Activated T-cell treated with anti-CD3 and anti-CD28 coated beads for 24 hours (primary cell): ENCODE results near the gene WASHC3.

Experiments
- DNase-seq: peaks from one replicate; pipeline ENCODE4 v3.0.0-alpha.2; 2020; ENCODE audit warnings: low read depth

The WASHC3 gene

DNA sequence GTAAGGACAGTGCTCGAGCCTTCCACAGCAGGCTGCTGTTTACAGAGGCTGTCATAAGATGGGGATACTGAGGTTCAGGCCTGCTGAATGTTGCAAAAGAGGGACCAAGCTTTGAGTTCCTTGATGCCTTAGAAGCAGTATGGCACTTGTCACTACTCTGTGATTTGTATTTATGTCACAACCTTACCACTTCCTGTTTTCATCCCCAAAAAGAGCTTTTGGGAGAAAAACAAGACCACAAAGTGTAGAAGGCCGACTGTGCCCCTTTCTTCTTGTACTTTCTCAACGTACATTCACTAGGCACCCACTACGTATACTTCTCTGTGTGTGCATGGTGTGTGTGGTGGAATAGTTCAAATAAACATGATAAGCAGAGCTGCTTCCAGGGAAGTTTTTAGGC is 94.3 kb downstream of the WASHC3 start:
- no peak for DNase-seq

DNA sequence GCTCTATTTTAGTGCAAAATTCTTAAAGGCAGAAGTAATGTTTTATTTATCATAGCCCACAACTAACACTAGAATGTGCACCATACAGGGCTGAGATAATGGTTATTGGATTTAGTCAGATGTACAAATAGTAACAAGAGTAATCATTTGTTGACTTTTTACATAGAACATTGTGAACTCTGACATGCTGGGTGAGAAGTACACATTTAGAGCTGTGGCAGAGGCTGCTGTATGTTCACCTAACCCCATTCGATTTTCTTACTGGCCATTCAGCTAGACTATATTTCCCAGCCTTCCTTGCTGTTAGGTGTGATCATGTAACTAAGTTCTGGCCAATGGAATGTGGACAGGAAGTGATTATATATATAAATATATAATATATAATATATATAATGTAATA is 95.3 kb downstream of the WASHC3 start:
- no peak for DNase-seq

DNA sequence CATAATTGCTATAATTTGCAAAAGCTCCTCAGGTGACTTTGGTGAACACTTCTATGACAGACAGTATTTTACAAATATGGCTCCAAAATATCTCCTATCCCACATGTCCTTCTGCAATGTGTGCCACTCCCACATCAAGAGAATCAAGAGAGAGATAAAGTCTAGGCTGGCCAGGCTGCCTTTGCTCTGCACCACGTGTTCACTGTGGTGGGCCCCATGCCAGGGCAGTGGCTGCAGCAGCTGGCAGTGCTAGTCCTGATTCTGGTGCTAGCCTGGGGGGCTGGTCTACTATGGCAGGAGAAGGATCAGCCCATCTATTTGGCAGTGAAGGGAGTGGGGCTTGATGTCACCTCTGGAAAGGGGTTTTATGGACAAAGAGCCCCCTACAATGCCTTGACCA is 98.1 kb downstream of the WASHC3 start:
- no peak for DNase-seq
